Measurements from ENCODE around the gene WRAP53. TPM values are rescaled to one million over a fixed set of nuclear protein-coding genes. Genes with fewer than 3 reads are reported as not detected.

WRAP53 gene
- total and polyA plus RNA-seq, 2 of the 13 experiments (the other 11 are each of a cell fraction or from before 2014, with no cell fraction given), result 7.0 to 19.5 TPM

- TF ChIP-seq SNAPC4 (CRISPR knock-in tag; IDR thresholded peaks at IDR 0.05) (peak; percentile 52; the same call in 1 of the 2 replicates), ZNF674 (CRISPR knock-in tag; IDR thresholded peaks at IDR 0.05; ENCODE audit: low read depth) (no peak), THYN1 (CRISPR knock-in tag; IDR thresholded peaks at IDR 0.05; ENCODE audit: borderline replicate concordance, low read depth) (no peak), ARNTL (CRISPR knock-in tag; IDR thresholded peaks at IDR 0.05) (no peak), GTF2F1 (IDR thresholded peaks at IDR 0.05; ENCODE audit: low read length) (no peak), ZNF569 (CRISPR knock-in tag; IDR thresholded peaks at IDR 0.05; ENCODE audit: borderline replicate concordance) (no peak), ETS1 (CRISPR knock-in tag; IDR thresholded peaks at IDR 0.05) (no peak), ZNF33A (CRISPR knock-in tag; IDR thresholded peaks at IDR 0.05; ENCODE audit: borderline replicate concordance) (no peak), HES4 (CRISPR knock-in tag; IDR thresholded peaks at IDR 0.05; ENCODE audit: borderline replicate concordance) (no peak), FOXP1 (IDR thresholded peaks at IDR 0.05) (no peak), FOXP1 (CRISPR knock-in tag; IDR thresholded peaks at IDR 0.05) (no peak), ZNF709 (CRISPR knock-in tag; IDR thresholded peaks at IDR 0.05) (no peak), ZNF513 (CRISPR knock-in tag; conservative IDR thresholded peaks at IDR 0.05) (no peak), ZBTB26 (CRISPR knock-in tag; IDR thresholded peaks at IDR 0.05; ENCODE audit: borderline replicate concordance) (no peak)
- TF ChIP-seq, protein P1, sequence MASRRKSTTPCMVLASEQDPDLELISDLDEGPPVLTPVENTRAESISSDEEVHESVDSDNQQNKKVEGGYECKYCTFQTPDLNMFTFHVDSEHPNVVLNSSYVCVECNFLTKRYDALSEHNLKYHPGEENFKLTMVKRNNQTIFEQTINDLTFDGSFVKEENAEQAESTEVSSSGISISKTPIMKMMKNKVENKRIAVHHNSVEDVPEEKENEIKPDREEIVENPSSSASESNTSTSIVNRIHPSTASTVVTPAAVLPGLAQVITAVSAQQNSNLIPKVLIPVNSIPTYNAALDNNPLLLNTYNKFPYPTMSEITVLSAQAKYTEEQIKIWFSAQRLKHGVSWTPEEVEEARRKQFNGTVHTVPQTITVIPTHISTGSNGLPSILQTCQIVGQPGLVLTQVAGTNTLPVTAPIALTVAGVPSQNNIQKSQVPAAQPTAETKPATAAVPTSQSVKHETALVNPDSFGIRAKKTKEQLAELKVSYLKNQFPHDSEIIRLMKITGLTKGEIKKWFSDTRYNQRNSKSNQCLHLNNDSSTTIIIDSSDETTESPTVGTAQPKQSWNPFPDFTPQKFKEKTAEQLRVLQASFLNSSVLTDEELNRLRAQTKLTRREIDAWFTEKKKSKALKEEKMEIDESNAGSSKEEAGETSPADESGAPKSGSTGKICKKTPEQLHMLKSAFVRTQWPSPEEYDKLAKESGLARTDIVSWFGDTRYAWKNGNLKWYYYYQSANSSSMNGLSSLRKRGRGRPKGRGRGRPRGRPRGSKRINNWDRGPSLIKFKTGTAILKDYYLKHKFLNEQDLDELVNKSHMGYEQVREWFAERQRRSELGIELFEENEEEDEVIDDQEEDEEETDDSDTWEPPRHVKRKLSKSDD (CRISPR knock-in tag; IDR thresholded peaks at IDR 0.05; ENCODE audit: low read depth), result no peak
These were observed at the start of gene WRAP53 (continued) for GRCh38 chr17:7687908-7688807.
